Activated CD8-positive, alpha-beta memory T cell treated with anti-CD3 and anti-CD28 coated beads, Interleukin-2, amount 10 ng/mL, durations not matched to agents 7 days and 5 days (primary cell): ENCODE measurements around the gene ZNF358. TPM values are rescaled to one million over a fixed set of nuclear protein-coding genes. Genes with fewer than 3 reads are reported as not detected.

Experiments used
- ATAC-seq: fragments of 150-1000 bp; cut with Tn5 transposase; one replicate; pipeline ENCODE4 v1.10.0; 2021; ENCODE audit warnings: moderate library complexity
- CTCF ChIA-PET: fragments of 350-600 bp; sonication (Branson Sonifier 250); formaldehyde crosslinking; loops from one replicate; lab custom pipeline; 2021; ENCODE audit warnings: antibody characterized with exemption; lab: Charles Lee
- DNase-seq: peaks from one replicate; pipeline ENCODE4 v3.0.0-alpha.2; 2020
- H3K27ac Mint-ChIP-seq: one replicate; pipeline ENCODE4 v1.8.0; 2021; ENCODE audit warnings: mild to moderate bottlenecking, mixed read lengths
- H3K27me3 Mint-ChIP-seq: one replicate; pipeline ENCODE4 v1.8.0; 2021; ENCODE audit warnings: mixed read lengths
- H3K36me3 Mint-ChIP-seq: one replicate; pipeline ENCODE4 v1.8.0; 2021; ENCODE audit warnings: mild to moderate bottlenecking, mixed read lengths
- H3K4me1 Mint-ChIP-seq: one replicate; pipeline ENCODE4 v1.8.0; 2021; ENCODE audit warnings: mixed read lengths
- H3K4me3 Mint-ChIP-seq: one replicate; pipeline ENCODE4 v1.8.0; 2021; ENCODE audit warnings: mild to moderate bottlenecking, moderate library complexity, mixed read lengths
- H3K9me3 Mint-ChIP-seq: one replicate; pipeline ENCODE4 v1.8.0; 2022; ENCODE audit warnings: low read depth, mixed read lengths
- total RNA-seq, 2 experiments: library from RNA; stranded (reverse); gene quantifications; one replicate each; pipeline ENCODE4 v1.2.3, GENCODE V29; 2021

Gene ZNF358
- total RNA-seq, 2 experiments from 2014 or later: 8.9 to 11.3 TPM

DNA sequence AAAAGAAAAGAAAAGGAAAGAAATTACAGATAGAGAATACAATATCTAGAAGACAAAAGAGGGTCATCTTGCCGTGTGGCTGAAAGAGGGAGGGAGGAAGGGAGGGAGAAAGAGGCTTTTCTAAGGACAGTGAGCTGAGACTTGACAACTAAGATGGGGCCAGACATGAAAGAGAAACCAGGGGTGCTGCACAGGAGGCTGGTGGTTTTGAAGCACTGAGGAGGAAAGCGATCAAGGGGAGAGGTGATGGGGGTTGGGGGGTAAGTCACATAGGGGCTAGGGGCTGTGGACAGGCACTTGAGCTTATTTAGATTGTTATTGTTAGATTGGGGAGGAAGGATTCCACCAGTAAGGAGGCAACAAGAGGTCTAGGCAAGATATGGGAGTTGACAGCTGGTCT lies 36.9 kb downstream of the ZNF358 start:
- peaks cover 18% of the 10 kb centered on the region for H3K4me1 Mint-ChIP-seq
- peak overlapping the region; percentile 72 for H3K27ac Mint-ChIP-seq
- no peak for ATAC-seq
- H3K4me3 Mint-ChIP-seq: no peak overlapping the region
- no peaks in the 10 kb centered on the region for H3K9me3 Mint-ChIP-seq
- H3K36me3 Mint-ChIP-seq: peaks cover 60% of the 10 kb centered on the region
- CTCF ChIA-PET: interaction anchor here (1.0 to 2.1 kb wide), 3 partner anchors 16 to 128 kb away, joined by 3 to 8 read pairs (median 3); partner anchors contain the start of genes MCOLN1 and TRAPPC5
- no peaks in the 10 kb centered on the region for H3K27me3 Mint-ChIP-seq
- no peak for DNase-seq

GRCh38 chr19:7554565-7554964 lies 38.7 kb downstream of the ZNF358 start:
- Mint-ChIP-seq H3K27me3 (no peaks in the 10 kb centered on the region), H3K9me3 (no peaks in the 10 kb centered on the region), H3K4me3 (no peak overlapping the region), H3K36me3 (peaks cover 74% of the 10 kb centered on the region), H3K4me1 (peaks cover 18% of the 10 kb centered on the region), H3K27ac (no peak overlapping the region)
- ATAC-seq (no peak), DNase-seq (no peak)
- CTCF ChIA-PET: interaction anchor here (0.6 to 1.2 kb wide), 2 partner anchors 14 to 126 kb away, joined by 3 to 7 read pairs; partner anchors contain the start of gene TRAPPC5

GRCh38 chr19:7554990-7555864 lies 39.3 kb downstream of the ZNF358 start:
- no peak overlapping the region for H3K27ac Mint-ChIP-seq
- DNase-seq: peak; percentile 52
- no peaks in the 10 kb centered on the region for H3K27me3 Mint-ChIP-seq
- ATAC-seq: no peak
- H3K4me3 Mint-ChIP-seq: no peak overlapping the region
- CTCF ChIA-PET: interaction anchor here (0.6 to 1.2 kb wide), 3 partner anchors 9 to 125 kb away, joined by 3 to 7 read pairs (median 3); partner anchors contain the start of gene TRAPPC5
- no peaks in the 10 kb centered on the region for H3K9me3 Mint-ChIP-seq
- H3K4me1 Mint-ChIP-seq: peaks cover 20% of the 10 kb centered on the region
- H3K36me3 Mint-ChIP-seq: peaks cover 73% of the 10 kb centered on the region

DNA sequence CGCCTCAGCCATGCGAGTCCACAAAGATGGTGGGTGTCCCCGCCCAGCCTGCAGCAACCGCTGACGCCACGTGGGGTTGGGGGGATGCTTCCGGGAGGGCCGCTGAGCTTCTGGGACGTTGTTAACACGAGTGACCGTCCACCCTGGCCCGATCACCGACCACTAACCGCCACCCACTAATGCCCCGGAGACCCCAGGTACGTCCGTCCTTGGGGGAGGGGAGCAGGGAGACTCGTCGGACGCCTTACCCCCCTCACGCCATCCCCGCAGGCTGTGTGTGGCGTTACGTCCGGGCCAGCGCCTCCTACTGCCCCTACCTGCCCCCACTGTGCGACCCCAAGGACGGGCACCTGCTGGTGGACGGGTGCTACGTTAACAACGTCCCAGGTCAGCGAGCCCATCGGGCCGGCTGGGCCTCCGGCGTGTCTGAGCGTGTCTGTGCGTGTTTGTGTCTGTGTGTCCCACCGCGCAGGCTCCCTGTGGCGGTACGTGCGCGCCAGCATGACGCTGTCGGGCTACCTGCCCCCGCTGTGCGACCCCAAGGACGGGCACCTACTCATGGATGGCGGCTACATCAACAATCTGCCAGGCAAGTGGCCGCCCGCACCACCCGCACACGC lies 40.9 kb downstream of the ZNF358 start:
- Mint-ChIP-seq H3K36me3 (peaks cover 67% of the 10 kb centered on the region), H3K9me3 (no peaks in the 10 kb centered on the region)
- CTCF ChIA-PET: no interaction called here

DNA sequence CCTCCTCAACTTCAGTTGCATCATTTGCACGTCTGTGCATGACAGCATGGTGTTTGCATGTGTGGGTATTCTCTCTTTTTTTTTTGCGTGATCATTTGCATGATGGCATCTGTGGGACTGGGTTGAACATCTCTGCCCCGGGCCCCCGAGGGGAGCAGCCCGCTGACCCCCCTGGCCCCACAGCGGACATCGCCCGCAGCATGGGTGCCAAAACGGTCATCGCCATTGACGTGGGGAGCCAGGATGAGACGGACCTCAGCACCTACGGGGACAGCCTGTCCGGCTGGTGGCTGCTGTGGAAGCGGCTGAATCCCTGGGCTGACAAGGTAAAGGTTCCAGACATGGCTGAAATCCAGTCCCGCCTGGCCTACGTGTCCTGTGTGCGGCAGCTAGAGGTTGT lies 42.8 kb downstream of the ZNF358 start:
- H3K27ac Mint-ChIP-seq: no peak overlapping the region
- H3K36me3 Mint-ChIP-seq: peaks cover 62% of the 10 kb centered on the region
- no peaks in the 10 kb centered on the region for H3K27me3 Mint-ChIP-seq
- no peak overlapping the region for H3K4me3 Mint-ChIP-seq
- H3K4me1 Mint-ChIP-seq: peaks cover 4% of the 10 kb centered on the region
- ATAC-seq (no peak), DNase-seq (no peak)
- no peaks in the 10 kb centered on the region for H3K9me3 Mint-ChIP-seq
- CTCF ChIA-PET: interaction anchor here (2.0 kb wide), 1 partner anchor 10 kb away, joined by 11 read pairs; no protein-coding TSS in a partner anchor

More for the DNA sequence above, 40.9 kb downstream of the ZNF358 start:
- H3K27me3 Mint-ChIP-seq: no peaks in the 10 kb centered on the region
- no peak for ATAC-seq
- no peak overlapping the region for H3K4me3 Mint-ChIP-seq
- DNase-seq: no peak
- peaks cover 18% of the 10 kb centered on the region for H3K4me1 Mint-ChIP-seq
- H3K27ac Mint-ChIP-seq: no peak overlapping the region

- DNase-seq (no peak), ATAC-seq (no peak)
- Mint-ChIP-seq H3K27ac (no peak overlapping the region), H3K9me3 (no peaks in the 10 kb centered on the region), H3K27me3 (no peaks in the 10 kb centered on the region), H3K4me3 (no peak overlapping the region), H3K4me1 (peaks cover 4% of the 10 kb centered on the region), H3K36me3 (peaks cover 62% of the 10 kb centered on the region)
- CTCF ChIA-PET: interaction anchor here (0.9 to 2.0 kb wide), 2 partner anchors 9 to 122 kb away, joined by 3 to 11 read pairs; partner anchors contain the start of gene TRAPPC5
Measured at GRCh38 chr19:7559102-7559501, 43.2 kb downstream of the ZNF358 start.

DNA sequence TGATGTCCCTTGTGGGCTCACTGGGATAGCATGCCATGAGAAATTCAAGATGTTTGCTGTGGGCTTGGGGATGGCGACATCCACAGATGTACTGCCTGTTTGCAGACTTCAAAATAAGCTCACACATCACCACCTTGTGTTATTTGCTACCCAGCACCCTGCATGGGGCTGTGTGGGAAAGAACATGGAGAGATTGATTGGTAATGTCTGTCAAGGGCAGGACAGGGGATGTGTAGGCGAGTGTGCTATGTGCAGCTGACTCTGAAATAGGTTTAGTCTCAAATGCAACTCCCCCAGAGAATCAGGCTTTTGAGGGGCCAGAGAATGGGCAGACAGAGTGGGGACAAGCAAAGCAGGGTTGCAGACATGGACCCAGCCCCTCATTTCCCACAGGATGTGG lies 44.4 kb downstream of the ZNF358 start:
- Mint-ChIP-seq H3K9me3 (no peaks in the 10 kb centered on the region), H3K27ac (no peak overlapping the region), H3K4me1 (peaks cover 4% of the 10 kb centered on the region), H3K27me3 (no peaks in the 10 kb centered on the region), H3K36me3 (peaks cover 55% of the 10 kb centered on the region), H3K4me3 (no peak overlapping the region)
- DNase-seq (no peak), ATAC-seq (no peak)
- CTCF ChIA-PET: interaction anchor here (1.2 to 2.0 kb wide), 2 partner anchors 8 to 14 kb away, joined by 3 to 11 read pairs; no protein-coding TSS in a partner anchor

DNA sequence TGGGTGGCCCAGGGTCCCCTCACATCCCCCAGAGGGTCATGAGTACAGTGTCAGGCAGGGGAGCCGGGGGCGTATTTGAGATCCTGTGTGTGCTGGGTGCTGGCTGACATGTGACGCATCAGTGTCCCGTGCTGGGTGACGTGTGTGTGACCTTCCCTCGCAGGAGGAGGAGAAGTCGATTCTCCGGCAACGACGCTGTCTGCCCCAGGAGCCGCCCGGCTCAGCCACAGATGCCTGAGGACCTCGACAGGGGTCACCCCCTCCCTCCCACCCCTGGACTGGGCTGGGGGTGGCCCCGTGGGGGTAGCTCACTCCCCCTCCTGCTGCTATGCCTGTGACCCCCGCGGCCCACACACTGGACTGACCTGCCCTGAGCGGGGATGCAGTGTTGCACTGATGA lies 45.4 kb downstream of the ZNF358 start:
- DNase-seq (no peak), ATAC-seq (no peak)
- Mint-ChIP-seq H3K4me1 (peaks cover 4% of the 10 kb centered on the region), H3K9me3 (no peaks in the 10 kb centered on the region), H3K27me3 (no peaks in the 10 kb centered on the region), H3K27ac (no peak overlapping the region), H3K36me3 (peaks cover 46% of the 10 kb centered on the region), H3K4me3 (no peak overlapping the region)
- CTCF ChIA-PET: no interaction called here

DNA sequence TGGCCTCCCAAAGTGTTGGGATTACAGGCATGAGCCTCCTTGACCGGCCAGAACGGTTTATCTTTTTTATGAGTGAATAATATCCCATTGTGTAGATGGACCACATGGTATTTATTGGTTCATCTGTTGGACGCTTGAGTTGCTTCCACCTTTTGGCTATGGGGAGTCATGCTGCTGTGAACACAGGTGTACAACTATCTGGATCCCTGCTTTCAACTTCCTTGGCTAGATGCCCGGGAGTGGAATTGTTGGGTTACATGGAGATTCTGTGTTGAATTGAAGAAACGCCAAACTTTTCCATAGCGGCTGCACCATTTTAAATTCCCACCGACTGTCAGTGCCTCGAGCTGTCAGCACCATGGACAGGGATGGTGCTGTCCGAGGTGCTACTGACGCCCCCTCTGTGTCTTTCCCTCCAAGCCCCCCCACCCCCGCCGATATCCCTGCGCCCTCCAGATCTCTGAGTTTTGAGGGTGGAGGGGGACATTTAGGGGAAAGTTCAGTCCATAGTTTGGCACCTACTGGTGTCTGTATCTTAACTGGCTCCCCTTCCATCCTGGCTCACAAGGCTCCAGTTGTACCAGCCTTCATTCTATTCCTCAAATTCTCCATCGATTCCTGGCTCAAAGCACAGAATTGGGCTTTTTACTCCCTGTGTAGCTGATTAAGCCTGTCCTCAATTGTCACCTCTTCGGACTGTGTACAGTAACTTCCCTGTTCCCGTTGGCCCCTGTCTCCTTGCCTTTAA lies 46.9 kb downstream of the ZNF358 start:
- Mint-ChIP-seq H3K4me3 (no peak overlapping the region), H3K27me3 (no peaks in the 10 kb centered on the region), H3K9me3 (no peaks in the 10 kb centered on the region), H3K27ac (no peak overlapping the region), H3K4me1 (peaks cover 4% of the 10 kb centered on the region), H3K36me3 (peaks cover 32% of the 10 kb centered on the region)
- CTCF ChIA-PET: interaction anchor here (2.1 kb wide), 1 partner anchor 237 kb away, joined by 7 read pairs; no protein-coding TSS in a partner anchor
- DNase-seq: no peak
- ATAC-seq: no peak

GRCh38 chr19:7564866-7565265 lies 49.0 kb downstream of the ZNF358 start:
- Mint-ChIP-seq H3K4me1 (peaks cover 6% of the 10 kb centered on the region), H3K9me3 (no peaks in the 10 kb centered on the region), H3K4me3 (no peak overlapping the region), H3K27me3 (no peaks in the 10 kb centered on the region), H3K27ac (no peak overlapping the region), H3K36me3 (peaks cover 15% of the 10 kb centered on the region)
- ATAC-seq: no peak
- CTCF ChIA-PET: interaction anchor here (5.8 kb wide), 1 partner anchor 116 kb away, joined by 59 read pairs; the partner anchor contains the start of gene TRAPPC5
- DNase-seq: no peak

GRCh38 chr19:7565332-7565731 lies 49.4 kb downstream of the ZNF358 start:
- Mint-ChIP-seq H3K36me3 (peaks cover 12% of the 10 kb centered on the region), H3K9me3 (no peaks in the 10 kb centered on the region), H3K27ac (no peak overlapping the region), H3K4me3 (no peak overlapping the region), H3K4me1 (peaks cover 4% of the 10 kb centered on the region), H3K27me3 (no peaks in the 10 kb centered on the region)
- ATAC-seq: no peak
- no peak for DNase-seq
- CTCF ChIA-PET: interaction anchor here (5.8 kb wide), 1 partner anchor 115 kb away, joined by 59 read pairs; the partner anchor contains the start of gene TRAPPC5
